GM19238 (cell line): Measurements from ENCODE around the gene EPB41L2.
A peak's percentile ranks its signal among the peaks of the same experiment; 100 is the strongest.

Source experiments
- DNase-seq: peaks from one replicate; pipeline ENCODE4 v3.0.0; 2011; ENCODE audit warnings: low spot score; ENCODE audit not compliant: insufficient read length

EPB41L2 gene

GRCh38 chr6:131062241-131063027, 611 bp downstream of the EPB41L2 start:
- DNase-seq, result peak; percentile 10

- no peak for DNase-seq
These were observed 1.3 kb downstream of the EPB41L2 start for GRCh38 chr6:131061751-131062119.

- no peak for DNase-seq
These were observed 1.8 kb downstream of the EPB41L2 start for GRCh38 chr6:131061041-131061750.

GRCh38 chr6:131060311-131060710, 2.7 kb downstream of the EPB41L2 start:
- DNase-seq, result no peak

- DNase-seq, result no peak
These were observed 3.6 kb downstream of the EPB41L2 start for GRCh38 chr6:131059486-131059885.

GRCh38 chr6:131058236-131058635, 4.8 kb downstream of the EPB41L2 start:
- no peak for DNase-seq

GRCh38 chr6:131054392-131055250, 8.4 kb downstream of the EPB41L2 start:
- DNase-seq, result no peak

- no peak for DNase-seq
These were observed 9.4 kb downstream of the EPB41L2 start for GRCh38 chr6:131053546-131054240.

GRCh38 chr6:131052181-131052580, 10.9 kb downstream of the EPB41L2 start:
- no peak for DNase-seq

- no peak for DNase-seq
These were observed 11.7 kb downstream of the EPB41L2 start for GRCh38 chr6:131051341-131051740.

GRCh38 chr6:131049608-131050007, 13.4 kb downstream of the EPB41L2 start:
- no peak for DNase-seq

- DNase-seq, result no peak
These were observed 14.0 kb downstream of the EPB41L2 start for GRCh38 chr6:131048933-131049515.

GRCh38 chr6:131048459-131048858, 14.6 kb downstream of the EPB41L2 start:
- DNase-seq, result no peak

- DNase-seq, result no peak
These were observed 17.9 kb downstream of the EPB41L2 start for GRCh38 chr6:131045139-131045538.

- no peak for DNase-seq
These were observed 19.1 kb downstream of the EPB41L2 start for GRCh38 chr6:131043902-131044447.

- no peak for DNase-seq
These were observed 20.4 kb downstream of the EPB41L2 start for GRCh38 chr6:131042664-131043063.

GRCh38 chr6:131041814-131042213, 21.2 kb downstream of the EPB41L2 start:
- no peak for DNase-seq

- no peak for DNase-seq
These were observed 22.2 kb downstream of the EPB41L2 start for GRCh38 chr6:131040866-131041265.

- DNase-seq, result no peak
These were observed 23.7 kb downstream of the EPB41L2 start for GRCh38 chr6:131039345-131039680.

GRCh38 chr6:131038597-131039344, 24.3 kb downstream of the EPB41L2 start:
- no peak for DNase-seq
